Right lung (tissue), 5 donors: Measurements from ENCODE around the gene ACTBL2. TPM values are rescaled to one million over a fixed set of nuclear protein-coding genes. Genes with fewer than 3 reads are reported as not detected.

Experiments
- DNase-seq, 2 donors: peaks; one replicate each; pipeline ENCODE4 v3.0.0-alpha.2; 2013
- polyA plus RNA-seq, 5 donors: library from polyadenylated mRNA; unstranded; fragments of 120-200 nt; gene quantifications; one replicate each; pipeline versions ENCODE4 v1.2.1 to v1.2.3, GENCODE V29; 2013; ENCODE audit warnings: inconsistent platforms in 1 of 5, low replicate concordance in 1 of 5; ENCODE audit not compliant: insufficient read length in 5 of 5, insufficient read depth in 1 of 5

Gene ACTBL2
- polyA plus RNA-seq, 5 donors: not detected

- no peak for DNase-seq
These were observed 31.4 kb downstream of the ACTBL2 start for GRCh38 chr5:57450991-57451876.

GRCh38 chr5:57448751-57449150 is 33.9 kb downstream of the ACTBL2 start:
- DNase-seq: no peak

- no peak for DNase-seq
These were observed 34.3 kb downstream of the ACTBL2 start for GRCh38 chr5:57448287-57448686.

- no peak for DNase-seq
These were observed 35.0 kb downstream of the ACTBL2 start for GRCh38 chr5:57447658-57448057.

- no peak for DNase-seq
These were observed 35.6 kb downstream of the ACTBL2 start for GRCh38 chr5:57446966-57447365.

GRCh38 chr5:57445705-57446037 is 36.9 kb downstream of the ACTBL2 start:
- DNase-seq: no peak

- no peak for DNase-seq
These were observed 37.5 kb downstream of the ACTBL2 start for GRCh38 chr5:57445006-57445704.

GRCh38 chr5:57442080-57442839 is 40.4 kb downstream of the ACTBL2 start:
- DNase-seq: no peak

GRCh38 chr5:57441557-57441956 is 41.1 kb downstream of the ACTBL2 start:
- no peak for DNase-seq

- DNase-seq: no peak
These were observed 43.0 kb downstream of the ACTBL2 start for GRCh38 chr5:57439601-57440000.

- DNase-seq: peak in 1 of 2 donors; percentile 27
These were observed 44.4 kb downstream of the ACTBL2 start for GRCh38 chr5:57437976-57438805.

GRCh38 chr5:57436586-57436985 is 46.0 kb downstream of the ACTBL2 start:
- DNase-seq: no peak

- DNase-seq: no peak
These were observed 46.9 kb downstream of the ACTBL2 start for GRCh38 chr5:57435701-57436134.

- no peak for DNase-seq
These were observed 47.9 kb downstream of the ACTBL2 start for GRCh38 chr5:57434683-57435082.

GRCh38 chr5:57434227-57434640 is 48.4 kb downstream of the ACTBL2 start:
- no peak for DNase-seq

GRCh38 chr5:57432876-57433275 is 49.7 kb downstream of the ACTBL2 start:
- no peak for DNase-seq

- peak in 1 of 2 donors; percentile 29 for DNase-seq
These were observed 50.9 kb downstream of the ACTBL2 start for GRCh38 chr5:57431759-57432158.
